HG03025 (cell line): Measurements from ENCODE around the gene FAM118B.

ENCODE experiments used
- ATAC-seq: cut with Tn5 transposase; IDR thresholded peaks from one replicate; pipeline ENCODE4 v1.9.1; 2021; ENCODE audit warnings: mild to moderate bottlenecking, moderate library complexity; ENCODE audit not compliant: unreplicated experiment, low FRiP score

Gene FAM118B

GRCh38 chr11:126211236-126212088, at the start of gene FAM118B, which contains the start of gene RPUSD4:
TSS of gene FAM118B (plus strand) at chr11:126211782. CDS start at chr11:126235002, 23,220 bp downstream.
TSS of gene RPUSD4 (minus strand) at chr11:126211650. CDS start at chr11:126211638, 12 bp downstream.
- ATAC-seq: peak; percentile 98

GRCh38 chr11:126162306-126163030, 49.1 kb upstream of the FAM118B start:
- no peak for ATAC-seq

- no peak for ATAC-seq
These were observed 48.4 kb upstream of the FAM118B start for GRCh38 chr11:126163074-126163700.

GRCh38 chr11:126163779-126164178, 47.8 kb upstream of the FAM118B start:
- ATAC-seq: no peak

GRCh38 chr11:126164781-126165180, 46.8 kb upstream of the FAM118B start:
- no peak for ATAC-seq

GRCh38 chr11:126165311-126165720, 46.3 kb upstream of the FAM118B start:
- no peak for ATAC-seq

- ATAC-seq: no peak
These were observed 45.8 kb upstream of the FAM118B start for GRCh38 chr11:126165757-126166156.

GRCh38 chr11:126166413-126166812, 45.2 kb upstream of the FAM118B start:
- no peak for ATAC-seq

- ATAC-seq: no peak
These were observed 44.1 kb upstream of the FAM118B start for GRCh38 chr11:126167488-126167887.

- no peak for ATAC-seq
These were observed 42.3 kb upstream of the FAM118B start for GRCh38 chr11:126169291-126169690.

- no peak for ATAC-seq
These were observed 39.0 kb upstream of the FAM118B start for GRCh38 chr11:126172596-126173038.

- ATAC-seq: no peak
These were observed 38.3 kb upstream of the FAM118B start for GRCh38 chr11:126173257-126173656.

- ATAC-seq: no peak
These were observed 36.8 kb upstream of the FAM118B start for GRCh38 chr11:126174816-126175215.

- ATAC-seq: no peak
These were observed 36.2 kb upstream of the FAM118B start for GRCh38 chr11:126175393-126175792.

- no peak for ATAC-seq
These were observed 34.6 kb upstream of the FAM118B start for GRCh38 chr11:126176853-126177470.

- ATAC-seq: no peak
These were observed 29.4 kb upstream of the FAM118B start for GRCh38 chr11:126181939-126182730.

- no peak for ATAC-seq
These were observed 28.7 kb upstream of the FAM118B start for GRCh38 chr11:126182787-126183445.

GRCh38 chr11:126185259-126186024, 26.1 kb upstream of the FAM118B start:
- ATAC-seq: no peak
